ENCODE results near the gene ATP6V0B. TPM values are rescaled to one million over a fixed set of nuclear protein-coding genes. Genes with fewer than 3 reads are reported as not detected.

Gene ATP6V0B
- total and polyA plus RNA-seq, 2 of the 4 experiments (the other 2 are of a cell fraction), result 72.1 to 169 TPM

DNA sequence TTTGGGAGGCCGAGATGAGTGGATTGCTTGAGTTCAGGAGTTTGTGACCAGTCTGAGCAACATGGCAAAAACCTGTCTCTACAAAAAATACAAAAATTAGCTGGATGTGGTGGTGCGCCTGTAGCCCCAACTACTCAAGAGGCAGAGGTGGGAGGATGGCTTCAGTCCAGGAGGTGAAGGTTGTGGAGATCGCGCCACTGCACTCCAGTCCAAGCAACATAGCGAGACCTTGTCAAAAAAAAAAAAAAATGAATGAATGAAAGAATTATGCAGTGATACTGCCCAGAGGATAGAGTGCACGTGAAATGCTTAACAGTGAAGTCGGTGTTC lies 5.4 kb upstream of the ATP6V0B start:
- ChIA-PET CTCF (interaction anchor here (1.4 kb wide), 1 partner anchor 24 kb away, joined by 4 read pairs; no protein-coding TSS in a partner anchor), POLR2A (ENCODE audit: unreplicated experiment) (no interaction called here)
- Histone ChIP-seq H3K9ac (ENCODE audit: low read depth, low read length) (no peak overlapping the region), H3K14ac (replicated peaks; ENCODE audit: low read depth, low read length) (no peak overlapping the region), H2BK120ac (ENCODE audit: low read depth, low read length) (no peak overlapping the region), H4K5ac (ENCODE audit: low read depth, low read length) (no peak overlapping the region), H4K20me1 (ENCODE audit: insufficient read depth, low read length) (no peaks in the 10 kb centered on the region), H3K79me1 (ENCODE audit: low read depth in 1 of 2, low read length in 2 of 2) (peaks cover 13 to 17% of the 10 kb centered on the region in 2 experiments; a peak in 3 of 4 replicates), H2AK5ac (ENCODE audit: low read depth, low read length) (no peak overlapping the region), H4K91ac (ENCODE audit: insufficient read depth, low read depth, low read length) (no peak overlapping the region), H4K8ac (ENCODE audit: low read depth in 2 of 2, low read length in 2 of 2) (no peak overlapping the region), H3K4me3 (ENCODE audit: insufficient read depth, low read depth, low read length) (peak overlapping the region; percentile 11; the same call in 1 of the 2 replicates), H2BK20ac (ENCODE audit: low read depth, low read length) (no peak overlapping the region), H2AFZ (replicated peaks; ENCODE audit: low read length, poor library complexity) (peak overlapping the region; percentile 53), H3K4me2 (ENCODE audit: low read depth, low read length) (peak overlapping the region; percentile 75), H2AK9ac (replicated peaks; ENCODE audit: low read depth, low read length, poor library complexity) (no peak overlapping the region), H2BK15ac (ENCODE audit: low read depth, low read length) (no peak overlapping the region), H3K9me1 (ENCODE audit: insufficient read depth, low read length) (peaks cover 13% of the 10 kb centered on the region), H3K23ac (ENCODE audit: low read depth, low read length) (no peak overlapping the region), H2BK5ac (ENCODE audit: low read depth, low read length, poor library complexity, severe bottlenecking) (no peak overlapping the region), H3K4me1 (ENCODE audit: control insufficient read depth, insufficient read depth, low read length) (0 out of 2 replicates have a peak, but pooled peaks cover 2% of the 10 kb centered on the region), H3K27me3 (ENCODE audit: control insufficient read depth, insufficient read depth, low read length) (no peaks in the 10 kb centered on the region), H3K18ac (ENCODE audit: low read depth, low read length) (no peak overlapping the region), H3K4ac (ENCODE audit: low read depth, low read length) (no peak overlapping the region), H3K56ac (ENCODE audit: extremely low read depth, insufficient read depth, low read length) (no peak overlapping the region), H3K27ac (ENCODE audit: insufficient read depth, low read length) (no peak overlapping the region), H3K9me3 (ENCODE audit: control insufficient read depth, insufficient read depth, low read length) (no peaks in the 10 kb centered on the region), H3K36me3 (ENCODE audit: control insufficient read depth, insufficient read depth, low read length) (peaks cover 15% of the 10 kb centered on the region)
- DNase-seq (no peak), ATAC-seq (ENCODE audit: low read depth) (no peak)
- in situ Hi-C loops (cut with MboI; ENCODE audit: low sequenced_read_pairs) (loop anchor here (25.0 kb wide), 1 partner anchor 432 kb away; the partner anchor contains the start of gene PTPRF), intact Hi-C loops (cut with micrococcal nuclease) (loop anchor here (2.0 kb wide), 1 partner anchor 23 kb away; the partner anchor contains the start of gene IPO13), dilution Hi-C loops (cut with HindIII; ENCODE audit: low sequenced_read_pairs, unreplicated experiment) (no loop called here)
- TF ChIP-seq USF2 (IDR thresholded peaks at IDR 0.05; ENCODE audit: low read depth, low read length), result no peak
- no peak for TF ChIP-seq NFE2L2 (IDR thresholded peaks at IDR 0.05; ENCODE audit: low read depth, low read length)
- TF ChIP-seq CEBPB (IDR thresholded peaks at IDR 0.05; ENCODE audit: low read depth, low read length), result no peak
- no TSS peak for BruUV-seq (replicated peaks)
- 55% methylated on average over 5 of the region's 7 CpGs; no CpG with 5 or more reads in 1 of the 2 experiments for WGBS, 2 experiments (ENCODE audit: extremely low coverage in 2 of 2, insufficient read length in 1 of 2)

All from IMR-90 (cell line).